Subcutaneous adipose tissue (tissue), 4 donors: ENCODE measurements around the gene PISD. TPM values are rescaled to one million over a fixed set of nuclear protein-coding genes. Genes with fewer than 3 reads are reported as not detected.

Source experiments
- CTCF ChIP-seq: fragments of 450-650 bp; IDR thresholded peaks from one replicate; pipeline ENCODE4 v1.5.1; 2016; ENCODE audit warnings: low read depth, mild to moderate bottlenecking, control low read depth, antibody characterized with exemption, moderate library complexity
- total RNA-seq, 4 donors: library from RNA; depleted of rRNA; stranded (reverse); fragments of >200 nt; gene quantifications; one replicate each; pipeline ENCODE4 v1.1.0, GENCODE V29; 2016

PISD gene
- total RNA-seq, 4 donors from 2014 or later = 46.7 to 207 (median 61.1) TPM

DNA sequence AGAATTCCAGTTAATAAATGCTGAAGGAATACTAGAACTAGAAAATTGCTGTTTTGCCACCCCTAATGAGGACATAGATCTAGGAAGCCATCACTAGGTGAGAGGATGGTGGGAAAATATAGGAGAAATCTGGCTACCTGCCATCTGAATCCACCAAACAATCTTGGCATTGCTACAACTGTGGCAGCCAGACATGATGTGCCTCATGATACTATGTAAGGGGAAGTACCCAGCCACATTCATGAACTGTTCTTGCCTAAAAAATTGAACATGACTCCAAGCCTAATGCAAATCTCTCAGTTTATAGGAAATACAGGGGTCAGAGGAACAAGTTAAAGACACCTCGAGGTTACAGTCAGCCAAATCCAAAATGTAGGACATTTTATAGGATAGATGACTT is 92.9 kb downstream of the PISD start:
- TF ChIP-seq CTCF = no peak

Other genes with a start within 250 kb of the PISD start
- gene EIF4ENIF1, start 172.4 kb downstream of the PISD start, total RNA-seq = 10 to 100 TPM; 10.5 to 19.6 (median 15.3) TPM
- 10 to 100 TPM in 3 of 4 donors, 1 to 10 TPM in 1; 7.8 to 28.3 (median 23.2) TPM for gene SFI1, start 165.7 kb downstream of the PISD start, total RNA-seq
- gene PRR14L, start 87.9 kb upstream of the PISD start, total RNA-seq = 10 to 100 TPM; 17.7 to 33.9 (median 27.4) TPM
- gene DEPDC5, start 91.8 kb upstream of the PISD start, total RNA-seq = 10 to 100 TPM; 13.2 to 15.6 (median 15.0) TPM